ENCODE results near the gene KRT20. TPM values are rescaled to one million over a fixed set of nuclear protein-coding genes. Genes with fewer than 3 reads are reported as not detected.

The KRT20 gene
- total and polyA plus RNA-seq, 2 experiments from 2014 or later: not detected

DNA sequence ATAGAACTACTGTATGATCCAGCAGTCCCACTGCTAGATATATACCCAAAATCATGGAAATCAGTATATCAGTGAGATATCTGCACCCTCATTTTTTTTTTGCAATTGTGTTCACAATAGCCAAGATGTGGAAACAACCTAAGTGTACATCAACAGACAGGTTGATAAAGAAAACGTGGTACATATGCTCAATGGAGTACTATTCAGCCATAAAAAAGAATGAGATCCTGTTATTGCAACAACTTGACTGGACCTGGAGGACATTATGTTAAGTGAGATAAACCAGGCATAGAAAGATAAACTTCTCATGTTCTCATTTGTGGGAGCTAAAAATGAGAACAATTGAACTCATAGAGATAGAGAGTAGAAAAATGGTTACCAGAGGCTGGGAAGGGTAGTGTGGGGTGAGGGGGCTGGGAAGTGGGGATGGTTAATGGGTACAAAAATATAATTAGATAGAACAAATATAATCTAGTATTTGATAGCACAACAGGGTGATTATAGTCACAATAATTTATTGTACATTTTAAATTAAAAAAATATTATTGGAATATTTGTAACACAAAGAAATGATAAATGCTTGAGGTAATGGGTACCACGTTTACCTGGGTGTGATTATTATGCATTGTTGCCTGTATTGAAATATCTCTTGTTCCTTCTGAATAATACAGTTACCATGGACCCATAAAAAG is 54.8 kb downstream of the KRT20 start:
- Histone ChIP-seq H4K20me1 (ENCODE audit: insufficient read depth) (no peaks in the 10 kb centered on the region), H3K9me3 (ENCODE audit: low read depth) (no peaks in the 10 kb centered on the region), H3K4me3 (no peak overlapping the region), H3K4me2 (ENCODE audit: unreplicated experiment) (no peak overlapping the region), H3K36me3 (ENCODE audit: low read depth) (no peaks in the 10 kb centered on the region; the same call in 1 of the 2 replicates), H3F3A (ENCODE audit: insufficient read depth) (no peaks in the 10 kb centered on the region), H3K27ac (no peak overlapping the region), H3K27me3 (replicated peaks; ENCODE audit: insufficient read depth) (no peaks in the 10 kb centered on the region), H2AFZ (no peak overlapping the region), H3K79me2 (ENCODE audit: insufficient read depth) (peaks cover 52% of the 10 kb centered on the region), H3K9me2 (ENCODE audit: insufficient read depth) (no peaks in the 10 kb centered on the region), H3K9ac (no peak overlapping the region), H3K4me1 (ENCODE audit: insufficient read depth) (no peaks in the 10 kb centered on the region)
- DNase-seq: no peak
- no peak for TF ChIP-seq EZH2phosphoT487 (IDR thresholded peaks at IDR 0.05; ENCODE audit: insufficient read depth, low read depth)
- no peak for TF ChIP-seq EZH2 (IDR thresholded peaks at IDR 0.05; ENCODE audit: insufficient read depth, poor library complexity, severe bottlenecking)
- in situ Hi-C loops (cut with MboI): no loop called here
- 89 to 100% methylated on average over 2 of the region's 2 CpGs for WGBS, 2 experiments (ENCODE audit: low coverage in 1 of 2, low lambda C conversion rate in 2 of 2, missing lambda C conversion rate in 2 of 2)

DNA sequence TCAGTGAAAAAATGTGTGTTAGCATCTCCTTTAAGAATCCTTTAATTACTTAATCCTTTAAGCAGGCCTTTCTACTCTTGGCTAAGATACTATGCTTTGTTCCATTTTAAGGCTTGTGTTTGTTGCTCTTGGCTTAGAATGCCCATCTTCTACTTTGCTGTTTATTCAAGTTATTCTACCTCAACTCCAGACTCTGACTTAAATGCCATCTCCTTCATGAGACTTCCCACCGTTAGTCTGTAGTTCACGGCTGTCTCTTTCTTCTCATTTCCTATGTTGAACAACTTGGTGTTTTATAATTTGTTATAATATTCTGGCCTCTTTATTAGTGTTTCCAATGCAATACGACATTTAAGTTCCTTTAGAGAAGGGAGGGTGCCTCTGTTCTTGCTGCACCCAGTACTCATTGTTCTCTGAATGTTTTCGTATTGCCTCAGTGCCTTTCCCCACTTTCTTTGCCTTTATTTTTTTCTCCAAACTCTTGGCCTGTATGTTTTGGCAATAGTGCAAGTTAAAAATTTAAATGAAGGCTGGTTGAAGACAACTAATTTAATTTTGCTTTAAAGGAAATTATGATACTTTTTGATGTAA is 56.5 kb downstream of the KRT20 start:
- Histone ChIP-seq H2AFZ (no peak overlapping the region), H3K27me3 (replicated peaks; ENCODE audit: insufficient read depth) (no peaks in the 10 kb centered on the region), H3K4me2 (ENCODE audit: unreplicated experiment) (no peak overlapping the region), H3K9me2 (ENCODE audit: insufficient read depth) (no peaks in the 10 kb centered on the region), H4K20me1 (ENCODE audit: insufficient read depth) (no peaks in the 10 kb centered on the region), H3K36me3 (ENCODE audit: low read depth) (no peaks in the 10 kb centered on the region), H3K27ac (no peak overlapping the region), H3K4me3 (no peak overlapping the region), H3K4me1 (ENCODE audit: insufficient read depth) (no peaks in the 10 kb centered on the region), H3K9ac (no peak overlapping the region), H3K9me3 (ENCODE audit: low read depth) (no peaks in the 10 kb centered on the region), H3F3A (ENCODE audit: insufficient read depth) (no peaks in the 10 kb centered on the region), H3K79me2 (ENCODE audit: insufficient read depth) (peaks cover 69% of the 10 kb centered on the region)
- in situ Hi-C loops (cut with MboI): no loop called here
- 83 to 84% methylated on average over 4 of the region's 4 CpGs for WGBS, 2 experiments (ENCODE audit: low coverage in 1 of 2, low lambda C conversion rate in 2 of 2, missing lambda C conversion rate in 2 of 2)
- DNase-seq: no peak
- no peak for TF ChIP-seq EZH2phosphoT487 (IDR thresholded peaks at IDR 0.05; ENCODE audit: insufficient read depth, low read depth)
- no peak for TF ChIP-seq EZH2 (IDR thresholded peaks at IDR 0.05; ENCODE audit: insufficient read depth, poor library complexity, severe bottlenecking)

DNA sequence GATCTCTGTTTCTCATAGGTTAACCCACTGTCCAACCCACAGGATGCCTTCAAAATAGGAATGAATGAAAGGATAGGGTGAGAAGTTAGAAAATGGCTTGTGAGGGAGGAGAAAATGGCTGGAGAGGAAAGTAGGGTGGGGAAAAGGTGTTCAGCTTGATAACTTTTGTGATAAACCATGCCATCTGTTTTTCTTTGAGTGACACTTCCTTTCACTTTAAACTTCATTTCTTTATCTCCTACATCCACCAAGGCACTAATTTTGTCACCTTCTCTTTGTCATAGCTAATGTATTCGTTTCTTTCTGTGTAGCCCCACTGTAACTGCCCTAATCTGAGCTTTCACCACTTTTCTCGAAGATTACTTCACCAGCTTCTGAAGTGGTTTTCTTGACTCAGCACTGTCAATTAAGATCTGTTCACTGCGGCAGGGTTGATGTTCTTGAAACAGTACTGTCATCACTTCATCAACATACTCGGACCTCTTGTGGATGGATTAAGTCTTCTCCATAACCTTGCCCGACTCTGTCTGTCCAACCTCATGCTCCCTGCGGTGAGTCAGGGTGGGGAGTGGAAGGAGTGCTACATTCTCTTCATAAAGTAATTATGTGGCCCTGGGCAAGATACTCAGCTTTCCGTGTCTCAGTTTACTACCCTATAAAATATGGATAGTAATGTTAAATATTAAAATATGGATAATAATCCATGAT is 57.1 kb downstream of the KRT20 start:
- H3K36me3 ChIP-seq (ENCODE audit: low read depth): no peaks in the 10 kb centered on the region
- peaks cover under 1% of the 10 kb centered on the region; the same call in 1 of the 2 replicates for H3F3A ChIP-seq (ENCODE audit: insufficient read depth)
- no peaks in the 10 kb centered on the region for H3K4me1 ChIP-seq (ENCODE audit: insufficient read depth)
- peaks cover 76% of the 10 kb centered on the region for H3K79me2 ChIP-seq (ENCODE audit: insufficient read depth)
- no peak for TF ChIP-seq EZH2 (IDR thresholded peaks at IDR 0.05; ENCODE audit: insufficient read depth, poor library complexity, severe bottlenecking)
- TF ChIP-seq EZH2phosphoT487 (IDR thresholded peaks at IDR 0.05; ENCODE audit: insufficient read depth, low read depth): no peak
- WGBS, 2 experiments (ENCODE audit: low coverage in 1 of 2, low lambda C conversion rate in 2 of 2, missing lambda C conversion rate in 2 of 2): 69 to 72% methylated on average over 7 of the region's 7 CpGs
- H2AFZ ChIP-seq: no peak overlapping the region
- no peaks in the 10 kb centered on the region for H3K27me3 ChIP-seq (replicated peaks; ENCODE audit: insufficient read depth)
- H3K9me2 ChIP-seq (ENCODE audit: insufficient read depth): no peaks in the 10 kb centered on the region
- in situ Hi-C loops (cut with MboI): no loop called here
- H4K20me1 ChIP-seq (ENCODE audit: insufficient read depth): no peaks in the 10 kb centered on the region
- DNase-seq: peak; percentile 2
- no peak overlapping the region for H3K9ac ChIP-seq
- H3K27ac ChIP-seq: no peak overlapping the region
- no peak overlapping the region for H3K4me3 ChIP-seq
- H3K4me2 ChIP-seq (ENCODE audit: unreplicated experiment): no peak overlapping the region
- H3K9me3 ChIP-seq (ENCODE audit: low read depth): no peaks in the 10 kb centered on the region

Other genes with a start within 250 kb of the KRT20 start
- 67.4 and 75.8 TPM in 2 replicates for gene SMARCE1, start 237.4 kb downstream of the KRT20 start, total RNA-seq (2014; rRNA removed; shearing (Covaris generic))
- gene SMARCE1, start 237.4 kb downstream of the KRT20 start, polyA plus RNA-seq (2016; fragmentation: Nextera tagmentation; extraction: Ambion mirVana): 133 and 144 TPM in 2 replicates
- not detected in 2 replicates for gene KRT222, start 220.1 kb downstream of the KRT20 start, total RNA-seq (2014; rRNA removed; shearing (Covaris generic))
- gene KRT222, start 220.1 kb downstream of the KRT20 start, polyA plus RNA-seq (2016; fragmentation: Nextera tagmentation; extraction: Ambion mirVana): not detected in 2 replicates
- gene KRT24, start 181.5 kb downstream of the KRT20 start, total RNA-seq (2014; rRNA removed; shearing (Covaris generic)): not detected in 2 replicates
- not detected in 2 replicates for gene KRT24, start 181.5 kb downstream of the KRT20 start, polyA plus RNA-seq (2016; fragmentation: Nextera tagmentation; extraction: Ambion mirVana)
- gene KRT25, start 129.9 kb downstream of the KRT20 start, total RNA-seq (2014; rRNA removed; shearing (Covaris generic)): not detected in 2 replicates
- not detected in 2 replicates for gene KRT25, start 129.9 kb downstream of the KRT20 start, polyA plus RNA-seq (2016; fragmentation: Nextera tagmentation; extraction: Ambion mirVana)
- not detected in 2 replicates for gene KRT26, start 113.0 kb downstream of the KRT20 start, total RNA-seq (2014; rRNA removed; shearing (Covaris generic))
- gene KRT26, start 113.0 kb downstream of the KRT20 start, polyA plus RNA-seq (2016; fragmentation: Nextera tagmentation; extraction: Ambion mirVana): not detected in 2 replicates
- not detected in 2 replicates for gene KRT27, start 102.7 kb downstream of the KRT20 start, total RNA-seq (2014; rRNA removed; shearing (Covaris generic))
- not detected in 2 replicates for gene KRT27, start 102.7 kb downstream of the KRT20 start, polyA plus RNA-seq (2016; fragmentation: Nextera tagmentation; extraction: Ambion mirVana)
- gene KRT28, start 85.3 kb downstream of the KRT20 start, total RNA-seq (2014; rRNA removed; shearing (Covaris generic)): not detected in 2 replicates
- not detected in 2 replicates for gene KRT28, start 85.3 kb downstream of the KRT20 start, polyA plus RNA-seq (2016; fragmentation: Nextera tagmentation; extraction: Ambion mirVana)
- 21.8 and 23.3 TPM in 2 replicates for gene KRT10, start 62.6 kb downstream of the KRT20 start, total RNA-seq (2014; rRNA removed; shearing (Covaris generic))
- gene KRT10, start 62.6 kb downstream of the KRT20 start, polyA plus RNA-seq (2016; fragmentation: Nextera tagmentation; extraction: Ambion mirVana): 141 and 145 TPM in 2 replicates
- not detected in 2 replicates for gene KRT12, start 18.0 kb downstream of the KRT20 start, total RNA-seq (2014; rRNA removed; shearing (Covaris generic))
- not detected in 2 replicates for gene KRT12, start 18.0 kb downstream of the KRT20 start, polyA plus RNA-seq (2016; fragmentation: Nextera tagmentation; extraction: Ambion mirVana)
- gene KRT23, start 52.4 kb upstream of the KRT20 start, total RNA-seq (2014; rRNA removed; shearing (Covaris generic)): not detected in 2 replicates
- 0.13 TPM in 1 of 2 replicates, not detected in the other for gene KRT23, start 52.4 kb upstream of the KRT20 start, polyA plus RNA-seq (2016; fragmentation: Nextera tagmentation; extraction: Ambion mirVana)
- gene KRT39, start 81.7 kb upstream of the KRT20 start, total RNA-seq (2014; rRNA removed; shearing (Covaris generic)): not detected in 2 replicates
- gene KRT39, start 81.7 kb upstream of the KRT20 start, polyA plus RNA-seq (2016; fragmentation: Nextera tagmentation; extraction: Ambion mirVana): not detected in 2 replicates
- not detected in 2 replicates for gene KRT40, start 99.1 kb upstream of the KRT20 start, total RNA-seq (2014; rRNA removed; shearing (Covaris generic))
- not detected in 2 replicates for gene KRT40, start 99.1 kb upstream of the KRT20 start, polyA plus RNA-seq (2016; fragmentation: Nextera tagmentation; extraction: Ambion mirVana)
- not detected in 2 replicates for gene KRTAP3-3, start 108.9 kb upstream of the KRT20 start, total RNA-seq (2014; rRNA removed; shearing (Covaris generic))
- not detected in 2 replicates for gene KRTAP3-3, start 108.9 kb upstream of the KRT20 start, polyA plus RNA-seq (2016; fragmentation: Nextera tagmentation; extraction: Ambion mirVana)
- not detected in 2 replicates for gene KRTAP3-2, start 114.7 kb upstream of the KRT20 start, total RNA-seq (2014; rRNA removed; shearing (Covaris generic))
- not detected in 2 replicates for gene KRTAP3-2, start 114.7 kb upstream of the KRT20 start, polyA plus RNA-seq (2016; fragmentation: Nextera tagmentation; extraction: Ambion mirVana)
- not detected in 2 replicates for gene KRTAP3-1, start 123.9 kb upstream of the KRT20 start, total RNA-seq (2014; rRNA removed; shearing (Covaris generic))
- gene KRTAP3-1, start 123.9 kb upstream of the KRT20 start, polyA plus RNA-seq (2016; fragmentation: Nextera tagmentation; extraction: Ambion mirVana): not detected in 2 replicates
- 49.2 and 64.1 TPM in 2 replicates for gene KRTAP1-5, start 142.0 kb upstream of the KRT20 start, total RNA-seq (2014; rRNA removed; shearing (Covaris generic))
- gene KRTAP1-5, start 142.0 kb upstream of the KRT20 start, polyA plus RNA-seq (2016; fragmentation: Nextera tagmentation; extraction: Ambion mirVana): 127 and 134 TPM in 2 replicates
- not detected in 2 replicates for gene KRTAP1-4, start 145.0 kb upstream of the KRT20 start, total RNA-seq (2014; rRNA removed; shearing (Covaris generic))
- not detected in 2 replicates for gene KRTAP1-4, start 145.0 kb upstream of the KRT20 start, polyA plus RNA-seq (2016; fragmentation: Nextera tagmentation; extraction: Ambion mirVana)
- gene KRTAP1-3, start 149.6 kb upstream of the KRT20 start, total RNA-seq (2014; rRNA removed; shearing (Covaris generic)): not detected in 2 replicates
- not detected in 2 replicates for gene KRTAP1-3, start 149.6 kb upstream of the KRT20 start, polyA plus RNA-seq (2016; fragmentation: Nextera tagmentation; extraction: Ambion mirVana)
- 1.6 and 4.2 TPM in 2 replicates for gene KRTAP1-1, start 156.2 kb upstream of the KRT20 start, total RNA-seq (2014; rRNA removed; shearing (Covaris generic))
- gene KRTAP1-1, start 156.2 kb upstream of the KRT20 start, polyA plus RNA-seq (2016; fragmentation: Nextera tagmentation; extraction: Ambion mirVana): 2.6 and 3.3 TPM in 2 replicates
- gene KRTAP2-1, start 162.1 kb upstream of the KRT20 start, total RNA-seq (2014; rRNA removed; shearing (Covaris generic)): not detected in 2 replicates
- gene KRTAP2-1, start 162.1 kb upstream of the KRT20 start, polyA plus RNA-seq (2016; fragmentation: Nextera tagmentation; extraction: Ambion mirVana): not detected in 2 replicates
- gene KRTAP2-2, start 170.0 kb upstream of the KRT20 start, total RNA-seq (2014; rRNA removed; shearing (Covaris generic)): not detected in 2 replicates
- gene KRTAP2-2, start 170.0 kb upstream of the KRT20 start, polyA plus RNA-seq (2016; fragmentation: Nextera tagmentation; extraction: Ambion mirVana): 0.51 and 0.74 TPM in 2 replicates
- gene KRTAP2-3, start 174.9 kb upstream of the KRT20 start, total RNA-seq (2014; rRNA removed; shearing (Covaris generic)): 0.38 and 13.4 TPM in 2 replicates
- 54.3 and 55.2 TPM in 2 replicates for gene KRTAP2-3, start 174.9 kb upstream of the KRT20 start, polyA plus RNA-seq (2016; fragmentation: Nextera tagmentation; extraction: Ambion mirVana)
- gene KRTAP2-4, start 180.6 kb upstream of the KRT20 start, total RNA-seq (2014; rRNA removed; shearing (Covaris generic)): not detected in 2 replicates
- not detected in 2 replicates for gene KRTAP2-4, start 180.6 kb upstream of the KRT20 start, polyA plus RNA-seq (2016; fragmentation: Nextera tagmentation; extraction: Ambion mirVana)
- not detected in 2 replicates for gene KRTAP4-7, start 198.9 kb upstream of the KRT20 start, total RNA-seq (2014; rRNA removed; shearing (Covaris generic))
- not detected in 2 replicates for gene KRTAP4-7, start 198.9 kb upstream of the KRT20 start, polyA plus RNA-seq (2016; fragmentation: Nextera tagmentation; extraction: Ambion mirVana)
- not detected in 2 replicates for gene KRTAP4-8, start 212.9 kb upstream of the KRT20 start, total RNA-seq (2014; rRNA removed; shearing (Covaris generic))
- 0.20 TPM in 1 of 2 replicates, not detected in the other for gene KRTAP4-8, start 212.9 kb upstream of the KRT20 start, polyA plus RNA-seq (2016; fragmentation: Nextera tagmentation; extraction: Ambion mirVana)
- gene KRTAP4-16, start 217.0 kb upstream of the KRT20 start, total RNA-seq (2014; rRNA removed; shearing (Covaris generic)): not detected in 2 replicates
- not detected in 2 replicates for gene KRTAP4-16, start 217.0 kb upstream of the KRT20 start, polyA plus RNA-seq (2016; fragmentation: Nextera tagmentation; extraction: Ambion mirVana)
- not detected in 2 replicates for gene KRTAP4-9, start 220.1 kb upstream of the KRT20 start, total RNA-seq (2014; rRNA removed; shearing (Covaris generic))
- 0.49 and 0.51 TPM in 2 replicates for gene KRTAP4-9, start 220.1 kb upstream of the KRT20 start, polyA plus RNA-seq (2016; fragmentation: Nextera tagmentation; extraction: Ambion mirVana)
- not detected in 2 replicates for gene KRTAP4-11, start 233.1 kb upstream of the KRT20 start, total RNA-seq (2014; rRNA removed; shearing (Covaris generic))
- 0.29 TPM in 1 of 2 replicates, not detected in the other for gene KRTAP4-11, start 233.1 kb upstream of the KRT20 start, polyA plus RNA-seq (2016; fragmentation: Nextera tagmentation; extraction: Ambion mirVana)
- gene KRTAP4-12, start 238.9 kb upstream of the KRT20 start, total RNA-seq (2014; rRNA removed; shearing (Covaris generic)): not detected in 2 replicates
- gene KRTAP4-12, start 238.9 kb upstream of the KRT20 start, polyA plus RNA-seq (2016; fragmentation: Nextera tagmentation; extraction: Ambion mirVana): 1.7 and 1.8 TPM in 2 replicates

Measured in GM23248 (cell line).